HepG2 (cell line): ENCODE results near the gene CEBPZOS. TPM values are rescaled to one million over a fixed set of nuclear protein-coding genes. Genes with fewer than 3 reads are reported as not detected.

Source experiments
- AKAP8 ChIP-seq: sonication (generic); formaldehyde crosslinking; IDR thresholded peaks from 2 replicates; pipeline ENCODE4 v1.5.1; 2020; ENCODE audit warnings: mild to moderate bottlenecking, missing genetic modification reagents
- FOXP1 ChIP-seq, 2 experiments: fragments of 450-650 bp in 1 of 2; IDR thresholded peaks; 2 replicates each; pipeline ENCODE4 v1.6.1; 2017 to 2018; ENCODE audit warnings: antibody characterized with exemption in 1 of 2
- SMAD9 ChIP-seq: sonication (generic); formaldehyde crosslinking; IDR thresholded peaks from 2 replicates; pipeline ENCODE4 v1.5.1; 2020; ENCODE audit warnings: mild to moderate bottlenecking, missing genetic modification reagents
- SRY ChIP-seq: sonication (generic); formaldehyde crosslinking; IDR thresholded peaks from 2 replicates; pipeline ENCODE4 v1.8.0; 2022; ENCODE audit warnings: mild to moderate bottlenecking, missing genetic modification reagents
- TOPORS ChIP-seq: sonication (generic); formaldehyde crosslinking; IDR thresholded peaks from 2 replicates; pipeline ENCODE4 v1.8.0; 2023; ENCODE audit warnings: mild to moderate bottlenecking, missing genetic modification reagents
- ZNF343 ChIP-seq: sonication (generic); formaldehyde crosslinking; IDR thresholded peaks from 2 replicates; pipeline ENCODE4 v1.4.0; 2020; ENCODE audit warnings: mild to moderate bottlenecking, missing genetic modification reagents
- ZNF484 ChIP-seq: sonication (generic); formaldehyde crosslinking; IDR thresholded peaks from 2 replicates; pipeline ENCODE4 v1.5.1; 2020; ENCODE audit warnings: mild to moderate bottlenecking, low read depth, missing genetic modification reagents, borderline replicate concordance
- ZNF670 ChIP-seq: sonication (generic); formaldehyde crosslinking; IDR thresholded peaks from 2 replicates; pipeline ENCODE4 v1.8.0; 2022; ENCODE audit warnings: mild to moderate bottlenecking, missing genetic modification reagents, borderline replicate concordance
- ZNF773 ChIP-seq: sonication (generic); formaldehyde crosslinking; IDR thresholded peaks from 2 replicates; pipeline ENCODE4 v1.4.0; 2020; ENCODE audit warnings: missing genetic modification reagents, borderline replicate concordance
- polyA plus RNA-seq, 8 experiments: library from polyadenylated mRNA; depleted of rRNA in 3 of 8; stranded (reverse) in 7 of 8; unstranded in 1 of 8; fragments of >200 nt; fragmentation: Illumina TruSeq in 4 of 8; extraction: Trizol in 4 of 8; gene quantifications; 2 replicates each; pipeline versions ENCODE4 v1.2.1 to v1.2.3, GENCODE V29; 2011 to 2016; ENCODE audit warnings: low read depth in 4 of 8, missing spikeins in 1 of 8, mixed read lengths in 1 of 8; ENCODE audit not compliant: insufficient read depth in 1 of 8
- total RNA-seq, 5 experiments: library from RNA; depleted of rRNA; stranded (reverse); fragments of >200 nt; fragmentation: Illumina TruSeq; extraction: Trizol; gene quantifications; 2 replicates each; pipeline ENCODE4 v1.2.3, GENCODE V29; 2016; ENCODE audit warnings: low read depth in 1 of 5
- TF ChIP-seq, protein P1 (sequence below): IDR thresholded peaks from 2 replicates; pipeline ENCODE4 v1.6.1; 2016; ENCODE audit warnings: missing compliant biosample characterization, missing genetic modification reagents, borderline replicate concordance
- TF ChIP-seq, protein P2 (sequence below): sonication (generic); formaldehyde crosslinking; IDR thresholded peaks from 2 replicates; pipeline ENCODE4 v1.5.1; 2020; ENCODE audit warnings: missing genetic modification reagents, mild to moderate bottlenecking, borderline replicate concordance
- TF ChIP-seq, protein P3 (sequence below): sonication (generic); formaldehyde crosslinking; IDR thresholded peaks from 2 replicates; pipeline ENCODE4 v1.4.0; 2020; ENCODE audit warnings: missing genetic modification reagents, borderline replicate concordance
- TF ChIP-seq, protein P4 (sequence below): sonication (generic); formaldehyde crosslinking; IDR thresholded peaks from 2 replicates; pipeline ENCODE4 v1.4.0; 2020; ENCODE audit warnings: low read depth, mild to moderate bottlenecking, missing genetic modification reagents
- TF ChIP-seq, protein P5 (sequence below), 2 experiments: sonication (generic) in 1 of 2; formaldehyde crosslinking in 1 of 2; IDR thresholded peaks; 2 replicates each; pipeline versions ENCODE4 v1.6.1 to v1.9.0; 2014 to 2022; ENCODE audit warnings: antibody characterized with exemption in 1 of 2, borderline replicate concordance in 1 of 2, inconsistent platforms in 1 of 2, low read depth in 1 of 2, missing genetic modification reagents in 1 of 2

CEBPZOS gene
- total and polyA plus RNA-seq, 2 of the 13 experiments (the other 11 are each of a cell fraction or from before 2014, with no cell fraction given), result 18.6 to 44.7 TPM

DNA sequence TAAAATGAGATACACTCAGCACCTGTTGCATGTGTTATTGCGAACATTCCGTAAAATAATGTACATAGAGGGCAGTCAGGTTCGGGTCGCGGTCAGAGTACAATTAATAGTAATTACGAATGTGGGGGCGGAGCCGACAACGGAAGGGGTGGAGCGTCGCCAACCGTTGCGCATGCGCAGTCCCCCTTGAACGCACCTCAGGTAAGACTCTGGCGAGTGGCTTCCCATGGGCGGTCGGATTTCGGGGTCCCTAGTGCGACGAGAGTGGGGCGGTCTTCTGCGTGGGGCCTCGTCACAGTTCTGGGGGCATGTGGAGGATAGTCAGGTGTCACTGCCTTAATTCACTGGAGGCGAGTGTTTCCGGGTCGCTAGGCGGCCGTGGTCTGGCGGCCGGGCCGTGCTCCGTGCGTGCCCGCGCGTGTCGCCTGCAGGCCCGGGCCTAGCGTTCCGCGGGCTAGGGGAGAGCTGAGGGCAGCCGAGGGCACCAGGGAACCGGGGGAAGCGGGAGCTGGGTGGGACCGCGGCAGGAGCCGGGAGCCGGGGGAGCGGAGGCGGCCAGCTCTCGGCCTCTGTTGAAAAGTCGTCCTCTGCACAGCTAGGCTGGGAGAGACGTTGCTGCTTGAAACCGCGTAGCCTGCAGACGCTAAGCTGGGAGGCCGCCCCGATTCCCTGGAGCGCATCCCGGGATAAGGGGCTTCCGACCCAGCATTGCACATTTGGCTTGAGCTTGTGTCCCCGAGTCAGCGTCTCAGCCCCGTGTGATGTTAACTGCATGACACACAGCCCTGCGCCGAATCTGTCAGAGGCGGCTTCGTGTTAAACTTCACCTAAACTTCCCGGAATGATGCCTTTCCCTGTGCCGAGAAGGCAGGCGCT, at the start of gene CEBPZOS (continued):
- TF ChIP-seq, protein P1, sequence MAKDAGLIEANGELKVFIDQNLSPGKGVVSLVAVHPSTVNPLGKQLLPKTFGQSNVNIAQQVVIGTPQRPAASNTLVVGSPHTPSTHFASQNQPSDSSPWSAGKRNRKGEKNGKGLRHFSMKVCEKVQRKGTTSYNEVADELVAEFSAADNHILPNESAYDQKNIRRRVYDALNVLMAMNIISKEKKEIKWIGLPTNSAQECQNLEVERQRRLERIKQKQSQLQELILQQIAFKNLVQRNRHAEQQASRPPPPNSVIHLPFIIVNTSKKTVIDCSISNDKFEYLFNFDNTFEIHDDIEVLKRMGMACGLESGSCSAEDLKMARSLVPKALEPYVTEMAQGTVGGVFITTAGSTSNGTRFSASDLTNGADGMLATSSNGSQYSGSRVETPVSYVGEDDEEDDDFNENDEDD (CRISPR knock-in tag), result peak; percentile 58; the same call in 1 of the 2 replicates
- TF ChIP-seq, protein P2, sequence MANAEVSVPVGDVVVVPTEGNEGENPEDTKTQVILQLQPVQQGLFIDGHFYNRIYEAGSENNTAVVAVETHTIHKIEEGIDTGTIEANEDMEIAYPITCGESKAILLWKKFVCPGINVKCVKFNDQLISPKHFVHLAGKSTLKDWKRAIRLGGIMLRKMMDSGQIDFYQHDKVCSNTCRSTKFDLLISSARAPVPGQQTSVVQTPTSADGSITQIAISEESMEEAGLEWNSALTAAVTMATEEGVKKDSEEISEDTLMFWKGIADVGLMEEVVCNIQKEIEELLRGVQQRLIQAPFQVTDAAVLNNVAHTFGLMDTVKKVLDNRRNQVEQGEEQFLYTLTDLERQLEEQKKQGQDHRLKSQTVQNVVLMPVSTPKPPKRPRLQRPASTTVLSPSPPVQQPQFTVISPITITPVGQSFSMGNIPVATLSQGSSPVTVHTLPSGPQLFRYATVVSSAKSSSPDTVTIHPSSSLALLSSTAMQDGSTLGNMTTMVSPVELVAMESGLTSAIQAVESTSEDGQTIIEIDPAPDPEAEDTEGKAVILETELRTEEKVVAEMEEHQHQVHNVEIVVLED (CRISPR knock-in tag), result peak; percentile 86
- peak; percentile 97 for TF ChIP-seq TOPORS (CRISPR knock-in tag)
- TF ChIP-seq, protein P3, sequence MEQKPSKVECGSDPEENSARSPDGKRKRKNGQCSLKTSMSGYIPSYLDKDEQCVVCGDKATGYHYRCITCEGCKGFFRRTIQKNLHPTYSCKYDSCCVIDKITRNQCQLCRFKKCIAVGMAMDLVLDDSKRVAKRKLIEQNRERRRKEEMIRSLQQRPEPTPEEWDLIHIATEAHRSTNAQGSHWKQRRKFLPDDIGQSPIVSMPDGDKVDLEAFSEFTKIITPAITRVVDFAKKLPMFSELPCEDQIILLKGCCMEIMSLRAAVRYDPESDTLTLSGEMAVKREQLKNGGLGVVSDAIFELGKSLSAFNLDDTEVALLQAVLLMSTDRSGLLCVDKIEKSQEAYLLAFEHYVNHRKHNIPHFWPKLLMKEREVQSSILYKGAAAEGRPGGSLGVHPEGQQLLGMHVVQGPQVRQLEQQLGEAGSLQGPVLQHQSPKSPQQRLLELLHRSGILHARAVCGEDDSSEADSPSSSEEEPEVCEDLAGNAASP (CRISPR knock-in tag), result peak; percentile 18
- peak; percentile 95; the same call in 1 of the 2 replicates for TF ChIP-seq ZNF670 (CRISPR knock-in tag)
- no peak for TF ChIP-seq SMAD9 (CRISPR knock-in tag)
- TF ChIP-seq, protein P4, sequence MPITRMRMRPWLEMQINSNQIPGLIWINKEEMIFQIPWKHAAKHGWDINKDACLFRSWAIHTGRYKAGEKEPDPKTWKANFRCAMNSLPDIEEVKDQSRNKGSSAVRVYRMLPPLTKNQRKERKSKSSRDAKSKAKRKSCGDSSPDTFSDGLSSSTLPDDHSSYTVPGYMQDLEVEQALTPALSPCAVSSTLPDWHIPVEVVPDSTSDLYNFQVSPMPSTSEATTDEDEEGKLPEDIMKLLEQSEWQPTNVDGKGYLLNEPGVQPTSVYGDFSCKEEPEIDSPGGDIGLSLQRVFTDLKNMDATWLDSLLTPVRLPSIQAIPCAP (CRISPR knock-in tag), result 0 out of 2 replicates have a peak, but pooled peaks have one; percentile 24
- TF ChIP-seq ZNF773 (CRISPR knock-in tag), result peak; percentile 67; the same call in 1 of the 2 replicates
- TF ChIP-seq, protein P5, sequence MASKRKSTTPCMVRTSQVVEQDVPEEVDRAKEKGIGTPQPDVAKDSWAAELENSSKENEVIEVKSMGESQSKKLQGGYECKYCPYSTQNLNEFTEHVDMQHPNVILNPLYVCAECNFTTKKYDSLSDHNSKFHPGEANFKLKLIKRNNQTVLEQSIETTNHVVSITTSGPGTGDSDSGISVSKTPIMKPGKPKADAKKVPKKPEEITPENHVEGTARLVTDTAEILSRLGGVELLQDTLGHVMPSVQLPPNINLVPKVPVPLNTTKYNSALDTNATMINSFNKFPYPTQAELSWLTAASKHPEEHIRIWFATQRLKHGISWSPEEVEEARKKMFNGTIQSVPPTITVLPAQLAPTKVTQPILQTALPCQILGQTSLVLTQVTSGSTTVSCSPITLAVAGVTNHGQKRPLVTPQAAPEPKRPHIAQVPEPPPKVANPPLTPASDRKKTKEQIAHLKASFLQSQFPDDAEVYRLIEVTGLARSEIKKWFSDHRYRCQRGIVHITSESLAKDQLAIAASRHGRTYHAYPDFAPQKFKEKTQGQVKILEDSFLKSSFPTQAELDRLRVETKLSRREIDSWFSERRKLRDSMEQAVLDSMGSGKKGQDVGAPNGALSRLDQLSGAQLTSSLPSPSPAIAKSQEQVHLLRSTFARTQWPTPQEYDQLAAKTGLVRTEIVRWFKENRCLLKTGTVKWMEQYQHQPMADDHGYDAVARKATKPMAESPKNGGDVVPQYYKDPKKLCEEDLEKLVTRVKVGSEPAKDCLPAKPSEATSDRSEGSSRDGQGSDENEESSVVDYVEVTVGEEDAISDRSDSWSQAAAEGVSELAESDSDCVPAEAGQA (IDR thresholded peaks at IDR 0.05; ENCODE audit: low read depth), result peak; percentile 75; the same call in 1 of the 2 replicates
- TF ChIP-seq, protein P5 (CRISPR knock-in tag; IDR thresholded peaks at IDR 0.05; ENCODE audit: borderline replicate concordance), result peak; percentile 89; the same call in 1 of the 2 replicates
- peak; percentile 84 for TF ChIP-seq AKAP8 (CRISPR knock-in tag)
- peak; percentile 90 for TF ChIP-seq ZNF343
- peak; percentile 98 for TF ChIP-seq SRY (CRISPR knock-in tag)
- TF ChIP-seq ZNF484 (CRISPR knock-in tag), result peak; percentile 78; the same call in 1 of the 2 replicates
- TF ChIP-seq FOXP1 (IDR thresholded peaks at IDR 0.05), result no peak
- no peak for TF ChIP-seq FOXP1 (CRISPR knock-in tag; IDR thresholded peaks at IDR 0.05)
